Measurements from ENCODE around the gene NT5C1B. TPM values are rescaled to one million over a fixed set of nuclear protein-coding genes. Genes with fewer than 3 reads are reported as not detected.

Gene NT5C1B
- total and polyA plus RNA-seq, 4 experiments from 2014 or later = 0.45 to 0.47 TPM; not detected in 2

DNA sequence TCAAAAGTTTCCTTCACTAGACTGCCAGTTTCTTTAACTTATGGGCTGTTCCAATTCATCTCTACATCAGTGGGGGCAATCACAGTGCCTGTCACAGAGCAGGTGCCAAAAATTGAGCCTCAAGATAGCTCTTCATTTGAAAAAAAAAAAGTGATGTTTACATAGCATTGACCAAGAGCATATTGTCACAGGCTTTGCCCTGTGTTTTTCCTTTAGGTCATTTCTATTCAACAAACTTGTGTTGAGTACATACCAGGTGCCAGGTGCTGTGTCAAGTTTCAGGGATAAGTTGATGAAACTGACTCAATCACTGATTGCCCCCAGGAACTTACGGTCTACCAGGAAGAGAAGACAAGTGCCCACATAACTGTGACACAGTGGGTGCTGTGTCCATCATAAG, 22.2 kb upstream of the NT5C1B start:
- CTCF ChIA-PET (ENCODE audit: partially characterized antibody) = no interaction called here
- intact Hi-C loops (cut with micrococcal nuclease) = no loop called here

GRCh38 chr2:18611184-18611583, 21.8 kb upstream of the NT5C1B start:
- H3K4me1 Mint-ChIP-seq = no peaks in the 10 kb centered on the region
- no peak for DNase-seq
- H3K4me3 Mint-ChIP-seq = no peak overlapping the region
- intact Hi-C loops (cut with micrococcal nuclease) = no loop called here
- peaks cover 0 to 9% (median under 1%) of the 10 kb centered on the region in 8 donors for H3K9me3 Mint-ChIP-seq
- no peak overlapping the region for H3K27ac Mint-ChIP-seq
- H3K9me3 ChIP-seq (ENCODE audit: control insufficient read depth in 1 of 2, low read length in 2 of 2) = no peaks in the 10 kb centered on the region
- peaks cover 2 to 22% of the 10 kb centered on the region in 2 donors for H3K36me3 Mint-ChIP-seq
- H3K27me3 Mint-ChIP-seq = no peaks in the 10 kb centered on the region
- CTCF ChIA-PET (ENCODE audit: partially characterized antibody) = no interaction called here
- H3K4me1 ChIP-seq (ENCODE audit: insufficient read depth, low read length) = no peaks in the 10 kb centered on the region
- H3K27me3 ChIP-seq (ENCODE audit: insufficient read depth, low read length) = no peaks in the 10 kb centered on the region
- no peak overlapping the region for H3K27ac ChIP-seq (ENCODE audit: low read depth, low read length)
- no peaks in the 10 kb centered on the region for H3K36me3 ChIP-seq (ENCODE audit: insufficient read depth, low read length)
- POLR2A ChIA-PET (ENCODE audit: partially characterized antibody) = no interaction called here
- no peak overlapping the region for H3K4me3 ChIP-seq (ENCODE audit: low read length in 2 of 2)

More for the DNA sequence above, 22.2 kb upstream of the NT5C1B start:
- no peak overlapping the region for H3K27ac Mint-ChIP-seq
- DNase-seq = no peak
- H3K36me3 Mint-ChIP-seq = peaks cover 2 to 22% of the 10 kb centered on the region in 2 donors
- H3K4me1 Mint-ChIP-seq = no peaks in the 10 kb centered on the region
- H3K27me3 Mint-ChIP-seq = no peaks in the 10 kb centered on the region
- no peak overlapping the region for H3K4me3 ChIP-seq (ENCODE audit: low read length in 2 of 2)
- no peaks in the 10 kb centered on the region for H3K27me3 ChIP-seq (ENCODE audit: insufficient read depth, low read length)
- H3K4me3 Mint-ChIP-seq = no peak overlapping the region
- H3K9me3 Mint-ChIP-seq = peaks cover 0 to 9% (median under 1%) of the 10 kb centered on the region in 8 donors
- no peaks in the 10 kb centered on the region for H3K4me1 ChIP-seq (ENCODE audit: insufficient read depth, low read length)
- no peaks in the 10 kb centered on the region for H3K36me3 ChIP-seq (ENCODE audit: insufficient read depth, low read length)
- no peaks in the 10 kb centered on the region for H3K9me3 ChIP-seq (ENCODE audit: control insufficient read depth in 1 of 2, low read length in 2 of 2)
- no peak overlapping the region for H3K27ac ChIP-seq (ENCODE audit: low read depth, low read length)
- POLR2A ChIA-PET (ENCODE audit: partially characterized antibody) = no interaction called here

- Histone ChIP-seq H3K4me1 (ENCODE audit: insufficient read depth, low read length) (no peaks in the 10 kb centered on the region), H3K36me3 (ENCODE audit: insufficient read depth, low read length) (no peaks in the 10 kb centered on the region), H3K9me3 (ENCODE audit: control insufficient read depth in 1 of 2, low read length in 2 of 2) (no peaks in the 10 kb centered on the region), H3K27me3 (ENCODE audit: insufficient read depth, low read length) (no peaks in the 10 kb centered on the region), H3K4me3 (ENCODE audit: low read length in 2 of 2) (no peak overlapping the region), H3K27ac (ENCODE audit: low read depth, low read length) (no peak overlapping the region)
- Mint-ChIP-seq H3K27me3 (no peaks in the 10 kb centered on the region), H3K4me1 (no peaks in the 10 kb centered on the region), H3K27ac (no peak overlapping the region), H3K4me3 (no peak overlapping the region), H3K9me3 (peaks cover 0 to 4% (median under 1%) of the 10 kb centered on the region in 8 donors), H3K36me3 (peaks cover 2 to 20% of the 10 kb centered on the region in 2 donors)
- ChIA-PET POLR2A (ENCODE audit: partially characterized antibody) (no interaction called here), CTCF (ENCODE audit: partially characterized antibody) (no interaction called here)
- no peak for DNase-seq
- intact Hi-C loops (cut with micrococcal nuclease) = no loop called here
Observed at GRCh38 chr2:18610651-18611050, 21.3 kb upstream of the NT5C1B start.

DNA sequence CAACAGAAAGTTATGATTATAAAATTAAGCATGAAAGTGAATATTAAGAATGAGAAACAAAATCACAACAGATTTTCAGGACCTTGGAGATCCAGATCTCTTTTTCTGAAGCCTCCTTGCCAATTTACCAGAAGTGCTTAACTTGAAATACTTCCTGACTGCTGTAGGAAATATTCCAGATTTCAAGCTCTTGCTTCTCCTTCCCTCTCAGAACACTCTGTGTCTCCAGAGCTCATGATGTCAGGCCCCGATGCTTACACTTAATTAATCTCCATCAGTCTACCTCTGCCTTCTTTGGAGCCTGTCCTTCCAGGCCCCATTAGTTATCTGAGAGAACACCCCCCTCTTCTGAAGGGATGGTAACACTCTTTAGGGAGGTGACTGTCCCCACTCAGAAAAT, 20.7 kb upstream of the NT5C1B start:
- H3K4me1 Mint-ChIP-seq = peaks cover 0 to 1% (median 0%) of the 10 kb centered on the region in 4 donors
- intact Hi-C loops (cut with micrococcal nuclease) = no loop called here
- H3K27me3 Mint-ChIP-seq = no peaks in the 10 kb centered on the region
- no peaks in the 10 kb centered on the region for H3K9me3 ChIP-seq (ENCODE audit: control insufficient read depth in 1 of 2, low read length in 2 of 2)
- H3K9me3 Mint-ChIP-seq = peaks cover 0 to 2% (median 0%) of the 10 kb centered on the region in 8 donors
- DNase-seq = no peak
- H3K4me3 Mint-ChIP-seq = no peak overlapping the region
- no peak overlapping the region for H3K27ac ChIP-seq (ENCODE audit: low read depth, low read length)
- H3K36me3 ChIP-seq (ENCODE audit: insufficient read depth, low read length) = no peaks in the 10 kb centered on the region
- H3K4me3 ChIP-seq (ENCODE audit: low read length in 2 of 2) = no peak overlapping the region
- CTCF ChIA-PET (ENCODE audit: partially characterized antibody) = no interaction called here
- no peaks in the 10 kb centered on the region for H3K27me3 ChIP-seq (ENCODE audit: insufficient read depth, low read length)
- POLR2A ChIA-PET (ENCODE audit: partially characterized antibody) = no interaction called here
- H3K36me3 Mint-ChIP-seq = peaks cover 2 to 16% of the 10 kb centered on the region in 2 donors
- no peaks in the 10 kb centered on the region for H3K4me1 ChIP-seq (ENCODE audit: insufficient read depth, low read length)
- no peak overlapping the region for H3K27ac Mint-ChIP-seq

GRCh38 chr2:18605115-18605514, 15.7 kb upstream of the NT5C1B start:
- ChIA-PET POLR2A (ENCODE audit: partially characterized antibody) (no interaction called here), CTCF (ENCODE audit: partially characterized antibody) (no interaction called here)
- Mint-ChIP-seq H3K27ac (peak overlapping the region in 1 of 7 donors; percentile 32), H3K36me3 (peaks cover 0 to 6% of the 10 kb centered on the region in 2 donors), H3K4me1 (peaks cover 0 to 1% (median 0%) of the 10 kb centered on the region in 4 donors), H3K9me3 (no peaks in the 10 kb centered on the region), H3K4me3 (no peak overlapping the region), H3K27me3 (no peaks in the 10 kb centered on the region)
- no peaks in the 10 kb centered on the region for H3K9me3 ChIP-seq (ENCODE audit: control insufficient read depth in 1 of 2, low read length in 2 of 2)
- intact Hi-C loops (cut with micrococcal nuclease) = no loop called here
- H3K27ac ChIP-seq (ENCODE audit: low read depth, low read length) = no peak overlapping the region
- peak in 1 of 5 donors; percentile 9 for DNase-seq
- H3K27me3 ChIP-seq (ENCODE audit: insufficient read depth, low read length) = no peaks in the 10 kb centered on the region
- H3K4me3 ChIP-seq (ENCODE audit: low read length in 2 of 2) = no peak overlapping the region
- no peaks in the 10 kb centered on the region for H3K4me1 ChIP-seq (ENCODE audit: insufficient read depth, low read length)
- H3K36me3 ChIP-seq (ENCODE audit: insufficient read depth, low read length) = no peaks in the 10 kb centered on the region

DNA sequence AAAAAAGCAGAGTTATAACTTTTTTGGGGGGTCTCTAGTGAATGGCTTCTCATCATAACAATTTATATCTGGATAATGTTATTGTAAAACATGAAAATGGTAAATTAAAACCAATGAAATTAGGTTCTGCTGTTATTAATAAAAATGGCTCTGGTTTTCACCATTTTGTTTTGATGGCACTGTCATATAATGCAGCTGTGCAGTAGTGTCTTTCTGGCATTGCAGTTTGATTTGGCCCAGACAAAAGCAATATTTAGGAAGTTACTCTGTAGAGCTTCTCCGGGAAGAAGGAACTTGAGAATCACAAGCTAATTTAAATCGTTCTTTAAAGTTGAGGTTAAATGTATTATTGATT, 15.1 kb upstream of the NT5C1B start:
- peaks cover 0 to 1% (median 0%) of the 10 kb centered on the region in 4 donors for H3K4me1 Mint-ChIP-seq
- POLR2A ChIA-PET (ENCODE audit: partially characterized antibody) = no interaction called here
- no peaks in the 10 kb centered on the region for H3K4me1 ChIP-seq (ENCODE audit: insufficient read depth, low read length)

GRCh38 chr2:18603854-18604530, 14.6 kb upstream of the NT5C1B start:
- peaks cover 0 to 6% of the 10 kb centered on the region in 2 donors for H3K36me3 Mint-ChIP-seq
- DNase-seq = no peak
- ChIA-PET POLR2A (ENCODE audit: partially characterized antibody) (no interaction called here), CTCF (ENCODE audit: partially characterized antibody) (no interaction called here)
- Histone ChIP-seq H3K27ac (ENCODE audit: low read depth, low read length) (no peak overlapping the region), H3K4me3 (ENCODE audit: low read length in 2 of 2) (no peak overlapping the region), H3K36me3 (ENCODE audit: insufficient read depth, low read length) (no peaks in the 10 kb centered on the region), H3K4me1 (ENCODE audit: insufficient read depth, low read length) (no peaks in the 10 kb centered on the region), H3K27me3 (ENCODE audit: insufficient read depth, low read length) (no peaks in the 10 kb centered on the region), H3K9me3 (ENCODE audit: control insufficient read depth in 1 of 2, low read length in 2 of 2) (no peaks in the 10 kb centered on the region)
- H3K27ac Mint-ChIP-seq = no peak overlapping the region
- H3K27me3 Mint-ChIP-seq = no peaks in the 10 kb centered on the region
- no peaks in the 10 kb centered on the region for H3K9me3 Mint-ChIP-seq
- no peak overlapping the region for H3K4me3 Mint-ChIP-seq
- intact Hi-C loops (cut with micrococcal nuclease) = no loop called here
- H3K4me1 Mint-ChIP-seq = peaks cover 0 to 1% (median 0%) of the 10 kb centered on the region in 4 donors

More for the DNA sequence above, 15.1 kb upstream of the NT5C1B start:
- Histone ChIP-seq H3K27me3 (ENCODE audit: insufficient read depth, low read length) (no peaks in the 10 kb centered on the region), H3K4me3 (ENCODE audit: low read length in 2 of 2) (no peak overlapping the region), H3K9me3 (ENCODE audit: control insufficient read depth in 1 of 2, low read length in 2 of 2) (no peaks in the 10 kb centered on the region), H3K36me3 (ENCODE audit: insufficient read depth, low read length) (no peaks in the 10 kb centered on the region), H3K27ac (ENCODE audit: low read depth, low read length) (no peak overlapping the region)
- Mint-ChIP-seq H3K9me3 (no peaks in the 10 kb centered on the region), H3K27ac (no peak overlapping the region), H3K4me3 (no peak overlapping the region), H3K27me3 (no peaks in the 10 kb centered on the region), H3K36me3 (peaks cover 0 to 6% of the 10 kb centered on the region in 2 donors)
- no peak for DNase-seq
- CTCF ChIA-PET (ENCODE audit: partially characterized antibody) = no interaction called here
- intact Hi-C loops (cut with micrococcal nuclease) = no loop called here

Data from CD4-positive, alpha-beta memory T cell (primary cell).